HG02884 (cell line): ENCODE results near the gene ANKRD17.
"Not testable (repeated sequence)": the region's sequence is repeated elsewhere in the genome, so short reads cannot be mapped to it uniquely, and the experiment has no call there.

Source experiments
- ATAC-seq: cut with Tn5 transposase; IDR thresholded peaks from one replicate; pipeline ENCODE4 v1.9.1; 2021; ENCODE audit warnings: mild to moderate bottlenecking, moderate library complexity; ENCODE audit not compliant: unreplicated experiment

Gene ANKRD17, protein sequence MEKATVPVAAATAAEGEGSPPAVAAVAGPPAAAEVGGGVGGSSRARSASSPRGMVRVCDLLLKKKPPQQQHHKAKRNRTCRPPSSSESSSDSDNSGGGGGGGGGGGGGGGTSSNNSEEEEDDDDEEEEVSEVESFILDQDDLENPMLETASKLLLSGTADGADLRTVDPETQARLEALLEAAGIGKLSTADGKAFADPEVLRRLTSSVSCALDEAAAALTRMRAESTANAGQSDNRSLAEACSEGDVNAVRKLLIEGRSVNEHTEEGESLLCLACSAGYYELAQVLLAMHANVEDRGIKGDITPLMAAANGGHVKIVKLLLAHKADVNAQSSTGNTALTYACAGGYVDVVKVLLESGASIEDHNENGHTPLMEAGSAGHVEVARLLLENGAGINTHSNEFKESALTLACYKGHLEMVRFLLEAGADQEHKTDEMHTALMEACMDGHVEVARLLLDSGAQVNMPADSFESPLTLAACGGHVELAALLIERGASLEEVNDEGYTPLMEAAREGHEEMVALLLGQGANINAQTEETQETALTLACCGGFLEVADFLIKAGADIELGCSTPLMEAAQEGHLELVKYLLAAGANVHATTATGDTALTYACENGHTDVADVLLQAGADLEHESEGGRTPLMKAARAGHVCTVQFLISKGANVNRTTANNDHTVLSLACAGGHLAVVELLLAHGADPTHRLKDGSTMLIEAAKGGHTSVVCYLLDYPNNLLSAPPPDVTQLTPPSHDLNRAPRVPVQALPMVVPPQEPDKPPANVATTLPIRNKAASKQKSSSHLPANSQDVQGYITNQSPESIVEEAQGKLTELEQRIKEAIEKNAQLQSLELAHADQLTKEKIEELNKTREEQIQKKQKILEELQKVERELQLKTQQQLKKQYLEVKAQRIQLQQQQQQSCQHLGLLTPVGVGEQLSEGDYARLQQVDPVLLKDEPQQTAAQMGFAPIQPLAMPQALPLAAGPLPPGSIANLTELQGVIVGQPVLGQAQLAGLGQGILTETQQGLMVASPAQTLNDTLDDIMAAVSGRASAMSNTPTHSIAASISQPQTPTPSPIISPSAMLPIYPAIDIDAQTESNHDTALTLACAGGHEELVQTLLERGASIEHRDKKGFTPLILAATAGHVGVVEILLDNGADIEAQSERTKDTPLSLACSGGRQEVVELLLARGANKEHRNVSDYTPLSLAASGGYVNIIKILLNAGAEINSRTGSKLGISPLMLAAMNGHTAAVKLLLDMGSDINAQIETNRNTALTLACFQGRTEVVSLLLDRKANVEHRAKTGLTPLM (N-terminal part only)

GRCh38 chr4:73258686-73259570 is at the start of gene ANKRD17:
Gene ANKRD17, minus strand, starts transcription at chr4:73258798. Its CDS starts 130 bp downstream, at chr4:73258668.
- peak; percentile 64 for ATAC-seq

DNA sequence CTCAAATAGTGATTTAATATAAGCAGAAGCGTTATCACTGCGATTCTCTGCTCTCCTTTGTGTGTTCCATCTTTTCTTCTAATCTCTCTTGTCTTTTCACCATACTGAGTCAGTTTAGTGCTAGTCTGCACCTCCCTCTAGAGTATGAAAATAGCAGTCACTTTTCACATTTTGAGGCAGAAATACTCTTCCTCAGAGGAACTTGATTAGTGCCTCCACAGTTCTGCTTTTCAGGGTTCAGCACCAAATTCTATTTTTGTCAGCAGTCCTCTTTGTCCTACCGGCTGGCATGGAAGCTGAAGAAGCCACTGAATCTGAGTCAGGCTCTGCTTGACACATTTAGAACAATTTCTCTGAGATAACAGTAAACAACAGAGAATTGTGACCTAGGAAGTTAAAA is 49.7 kb upstream of the ANKRD17 start:
- peak; percentile 78 for ATAC-seq

- ATAC-seq = no peak
These were observed 45.1 kb upstream of the ANKRD17 start for GRCh38 chr4:73303711-73304110.

GRCh38 chr4:73299548-73300280 is 41.1 kb upstream of the ANKRD17 start:
- ATAC-seq = no peak

DNA sequence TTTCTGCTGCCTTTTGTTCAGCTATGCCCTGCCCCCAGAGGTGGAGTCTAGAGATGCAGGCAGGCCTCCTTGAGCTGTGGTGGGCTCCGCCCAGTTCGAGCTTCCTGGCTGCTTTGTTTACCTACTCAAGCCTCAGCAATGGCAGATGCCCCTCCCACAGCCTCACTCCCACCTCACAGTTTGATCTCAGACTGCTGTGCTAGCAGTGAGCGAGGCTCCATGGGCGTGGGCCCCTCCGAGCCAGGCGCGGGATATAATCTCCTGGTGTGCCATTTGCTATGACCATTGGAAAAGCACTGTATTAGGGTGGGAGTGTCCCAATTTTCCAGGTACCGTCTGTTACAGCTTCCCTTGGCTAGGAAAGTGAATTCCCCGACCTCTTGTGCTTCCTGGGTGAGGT is 34.1 kb upstream of the ANKRD17 start:
- not testable (repeated sequence) for ATAC-seq

GRCh38 chr4:73281982-73282381 is 23.4 kb upstream of the ANKRD17 start:
- ATAC-seq = no peak

- ATAC-seq = no peak
These were observed 22.8 kb upstream of the ANKRD17 start for GRCh38 chr4:73281396-73281795.

DNA sequence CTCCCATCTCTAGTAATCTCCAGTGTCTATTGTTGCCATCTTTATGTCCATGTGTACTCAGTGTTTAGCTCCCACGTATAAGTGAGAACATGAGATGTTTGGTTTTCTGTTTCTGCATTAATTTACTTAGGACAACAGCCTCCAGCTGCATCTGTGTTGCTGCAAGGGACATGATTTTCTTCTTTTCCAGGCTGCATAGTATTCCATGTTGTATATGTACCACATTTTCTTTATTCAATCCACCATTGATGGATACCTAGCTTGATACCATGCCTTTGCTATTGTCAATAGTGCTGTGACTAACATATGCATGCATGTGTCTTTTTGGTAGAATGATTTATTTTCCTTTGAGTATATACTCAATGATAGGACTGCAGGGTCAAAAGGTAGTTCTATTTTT is 18.6 kb upstream of the ANKRD17 start:
- no peak for ATAC-seq

- no peak for ATAC-seq
These were observed 16.7 kb upstream of the ANKRD17 start for GRCh38 chr4:73275318-73275654.

DNA sequence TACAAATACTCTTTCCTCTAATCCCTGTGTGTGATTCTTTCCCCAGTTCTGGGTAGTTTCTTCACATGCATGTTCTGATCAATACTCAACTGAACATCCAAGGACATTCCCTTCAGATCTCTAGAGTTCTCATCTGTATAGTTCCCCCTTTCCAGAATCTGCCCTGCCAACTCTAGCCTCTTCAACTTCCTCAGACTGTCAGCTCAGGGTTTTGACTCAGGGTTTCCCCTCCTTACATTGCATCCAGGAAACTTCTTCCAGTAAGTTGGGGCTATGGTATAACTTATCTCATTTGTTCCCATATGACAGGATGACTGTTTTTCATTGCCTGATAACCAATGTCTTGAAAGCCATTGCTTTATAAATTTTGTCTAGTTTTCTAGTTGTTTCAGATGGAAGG is 14.2 kb upstream of the ANKRD17 start:
- no peak for ATAC-seq

GRCh38 chr4:73267050-73267449 is 8.5 kb upstream of the ANKRD17 start:
- no peak for ATAC-seq

DNA sequence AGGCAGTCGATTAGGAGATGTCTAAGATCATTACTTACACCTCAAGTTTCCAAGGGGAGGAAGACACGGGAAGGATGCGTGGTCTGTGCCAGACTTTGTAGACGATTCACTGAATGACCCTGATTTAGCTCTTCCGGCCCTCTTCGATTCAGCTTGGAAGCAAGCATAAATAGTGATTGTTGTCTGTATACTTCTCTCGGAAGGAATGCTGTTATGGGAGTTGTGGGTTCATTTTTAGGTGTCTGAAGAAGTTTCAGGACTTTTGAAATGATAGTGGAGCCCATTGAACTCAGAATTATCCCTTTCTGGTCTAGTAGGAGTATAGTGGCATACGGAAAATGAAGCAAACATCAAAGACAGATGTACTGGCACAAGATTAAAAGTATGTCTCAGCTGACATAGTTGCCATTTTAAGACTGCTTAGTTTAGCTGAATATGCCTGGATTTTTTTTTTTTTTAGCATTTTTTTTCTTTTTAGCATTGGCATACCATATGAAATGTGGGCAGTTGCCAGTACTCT is 1.0 kb upstream of the ANKRD17 start:
- peak; percentile 5 for ATAC-seq

DNA sequence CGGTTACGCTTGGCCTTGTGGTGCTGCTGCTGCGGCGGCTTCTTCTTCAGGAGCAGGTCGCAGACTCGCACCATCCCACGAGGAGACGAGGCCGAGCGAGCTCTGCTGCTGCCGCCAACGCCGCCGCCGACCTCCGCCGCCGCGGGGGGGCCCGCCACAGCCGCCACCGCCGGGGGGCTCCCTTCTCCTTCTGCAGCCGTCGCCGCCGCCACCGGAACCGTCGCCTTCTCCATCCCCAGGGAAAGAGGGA is 237 bp downstream of the ANKRD17 start:
- ATAC-seq = peak; percentile 17

- no peak for ATAC-seq
These were observed 755 bp downstream of the ANKRD17 start for GRCh38 chr4:73257651-73258435.

- ATAC-seq = peak; percentile 25
These were observed 1.4 kb downstream of the ANKRD17 start for GRCh38 chr4:73257234-73257633.

DNA sequence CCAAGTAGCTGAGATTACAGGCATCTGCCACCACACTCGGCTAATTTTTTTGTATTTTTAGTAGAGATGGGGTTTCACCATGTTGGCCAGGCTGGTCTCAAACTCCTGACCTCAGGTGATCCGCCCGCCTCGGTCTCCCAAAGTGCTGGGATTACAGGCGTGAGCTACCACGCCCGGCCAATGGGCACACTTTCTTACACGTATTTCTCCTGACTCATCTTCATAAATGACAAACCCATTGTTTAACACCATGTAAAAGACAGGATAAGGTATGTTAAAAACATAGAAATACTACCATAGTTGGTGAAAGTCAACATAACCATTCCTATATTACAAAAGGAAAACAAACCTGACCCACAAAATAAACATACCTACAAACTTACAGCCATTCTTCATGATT is 2.8 kb downstream of the ANKRD17 start:
- ATAC-seq = not testable (repeated sequence)

GRCh38 chr4:73252001-73252400 is 6.6 kb downstream of the ANKRD17 start:
- no peak for ATAC-seq

DNA sequence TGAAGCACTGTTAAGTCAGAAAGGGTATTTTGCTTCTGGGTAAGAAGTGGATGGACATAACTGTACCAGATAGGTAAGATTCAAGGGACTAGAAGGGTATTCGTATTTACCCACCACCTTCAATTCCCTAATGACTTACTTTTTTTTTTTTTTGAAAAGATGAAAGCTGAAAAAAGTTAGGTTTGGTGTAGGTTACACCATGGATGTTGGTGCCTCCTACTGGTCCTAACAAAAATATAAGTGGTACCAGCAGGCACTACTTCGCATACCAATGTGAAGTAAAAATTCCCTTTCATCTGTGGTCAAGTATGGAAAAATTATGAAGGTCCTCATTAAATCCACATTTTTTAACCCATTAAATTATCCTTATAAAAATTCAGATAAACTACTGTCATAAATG is 7.2 kb downstream of the ANKRD17 start:
- no peak for ATAC-seq

- ATAC-seq = no peak
These were observed 8.0 kb downstream of the ANKRD17 start for GRCh38 chr4:73250642-73251041.
